COLO829 (cell line): Measurements from ENCODE around the gene CFAP74.
"Not testable (repeated sequence)": the region's sequence is repeated elsewhere in the genome, so short reads cannot be mapped to it uniquely, and the experiment has no call there.

Experiments used
- DNase-seq: peaks from one replicate; pipeline ENCODE4 v3.0.0; 2012; ENCODE audit warnings: low spot score

Gene CFAP74

DNA sequence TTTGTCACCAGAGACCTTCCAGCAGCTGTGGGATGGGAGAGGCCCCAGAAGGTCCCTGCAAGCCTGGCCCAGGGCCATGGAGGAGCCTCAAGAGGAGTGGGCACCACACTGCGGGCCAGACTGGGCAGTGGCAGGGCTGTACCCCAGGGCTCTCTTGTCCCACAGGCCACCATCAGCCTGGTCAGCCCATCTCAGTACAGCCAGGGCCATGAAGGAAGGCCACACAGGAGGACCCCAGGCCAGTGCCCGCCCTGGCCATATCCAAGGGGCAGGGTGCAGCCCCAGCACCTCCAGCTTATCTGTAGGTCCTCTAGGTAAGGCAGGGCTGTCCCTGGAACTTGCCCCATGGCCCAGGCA is 109.6 kb downstream of the CFAP74 start:
- DNase-seq, result no peak

DNA sequence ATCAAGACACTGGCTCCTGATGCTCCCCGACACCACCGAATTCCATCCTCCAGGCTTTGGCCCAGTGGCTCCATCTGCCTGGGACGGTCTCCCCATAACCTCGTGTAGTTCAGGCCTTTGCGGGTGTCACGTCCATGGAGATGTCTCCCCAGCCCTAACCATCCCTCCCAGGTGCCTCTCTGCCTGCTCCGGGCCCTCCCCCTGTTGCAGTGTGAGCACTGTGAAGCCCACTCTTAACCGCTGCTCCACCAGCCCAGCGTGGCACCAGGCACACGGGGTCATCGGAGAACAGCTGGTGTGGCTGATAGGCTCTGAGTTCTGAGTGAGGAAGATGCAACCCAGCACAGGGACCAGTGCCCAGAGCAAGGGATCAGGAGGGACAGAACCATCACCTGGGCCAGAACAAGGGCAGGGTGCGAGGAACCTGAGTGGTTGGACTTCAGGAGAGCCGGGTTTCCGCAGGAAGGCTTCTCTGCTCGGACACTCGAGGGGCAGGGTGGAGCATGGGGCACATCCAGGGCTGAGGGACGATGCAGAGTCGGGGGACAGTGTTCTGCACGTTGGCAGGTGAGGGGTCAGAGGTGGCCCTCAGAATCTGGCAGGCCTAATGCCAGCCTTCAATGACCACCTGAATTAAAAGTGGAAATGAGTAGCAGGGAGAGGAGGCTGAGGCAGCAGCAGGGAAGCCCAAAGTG is 110.1 kb downstream of the CFAP74 start:
- no peak for DNase-seq

- DNase-seq, result no peak
Measured at GRCh38 chr1:1892763-1893120, 110.8 kb downstream of the CFAP74 start.

GRCh38 chr1:1892079-1892762 is 111.4 kb downstream of the CFAP74 start:
- DNase-seq, result no peak

DNA sequence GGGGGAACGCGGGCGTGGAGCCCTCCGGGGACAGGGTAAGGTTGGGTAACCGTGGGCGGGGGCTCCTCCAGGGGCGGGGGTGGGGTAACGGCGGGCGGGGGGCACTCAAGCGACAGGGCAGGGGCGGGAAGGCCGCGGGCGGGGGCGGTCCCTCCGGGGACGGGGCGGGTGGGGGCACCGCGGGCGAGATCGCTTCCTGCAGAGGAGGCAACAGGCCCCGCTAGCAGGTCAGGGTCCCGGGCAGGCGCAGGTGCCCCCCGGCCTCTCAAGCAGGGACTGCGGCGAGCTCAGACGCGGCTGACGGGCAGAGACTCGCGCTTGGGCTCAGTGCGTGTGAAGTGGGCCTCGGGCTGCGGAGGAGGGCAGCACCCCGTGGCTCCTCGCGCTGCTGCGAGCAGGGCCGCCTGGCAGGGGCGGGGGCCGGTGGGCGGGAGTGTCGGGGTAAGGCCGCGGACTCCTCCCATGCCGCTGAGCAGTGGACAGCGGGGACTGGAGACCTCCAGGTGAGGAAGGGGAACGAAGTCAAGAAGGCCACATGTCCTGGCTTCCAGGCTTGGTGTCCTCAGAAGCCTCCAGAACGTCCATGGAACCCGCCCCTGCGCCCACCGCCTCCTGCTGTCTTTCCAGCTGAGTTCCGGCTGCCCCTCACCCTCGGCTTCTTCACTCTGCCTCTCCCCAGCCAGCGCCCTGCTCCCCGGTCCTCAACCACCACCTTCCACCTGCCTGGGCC is 112.1 kb downstream of the CFAP74 start:
- peak; percentile 48 for DNase-seq

DNA sequence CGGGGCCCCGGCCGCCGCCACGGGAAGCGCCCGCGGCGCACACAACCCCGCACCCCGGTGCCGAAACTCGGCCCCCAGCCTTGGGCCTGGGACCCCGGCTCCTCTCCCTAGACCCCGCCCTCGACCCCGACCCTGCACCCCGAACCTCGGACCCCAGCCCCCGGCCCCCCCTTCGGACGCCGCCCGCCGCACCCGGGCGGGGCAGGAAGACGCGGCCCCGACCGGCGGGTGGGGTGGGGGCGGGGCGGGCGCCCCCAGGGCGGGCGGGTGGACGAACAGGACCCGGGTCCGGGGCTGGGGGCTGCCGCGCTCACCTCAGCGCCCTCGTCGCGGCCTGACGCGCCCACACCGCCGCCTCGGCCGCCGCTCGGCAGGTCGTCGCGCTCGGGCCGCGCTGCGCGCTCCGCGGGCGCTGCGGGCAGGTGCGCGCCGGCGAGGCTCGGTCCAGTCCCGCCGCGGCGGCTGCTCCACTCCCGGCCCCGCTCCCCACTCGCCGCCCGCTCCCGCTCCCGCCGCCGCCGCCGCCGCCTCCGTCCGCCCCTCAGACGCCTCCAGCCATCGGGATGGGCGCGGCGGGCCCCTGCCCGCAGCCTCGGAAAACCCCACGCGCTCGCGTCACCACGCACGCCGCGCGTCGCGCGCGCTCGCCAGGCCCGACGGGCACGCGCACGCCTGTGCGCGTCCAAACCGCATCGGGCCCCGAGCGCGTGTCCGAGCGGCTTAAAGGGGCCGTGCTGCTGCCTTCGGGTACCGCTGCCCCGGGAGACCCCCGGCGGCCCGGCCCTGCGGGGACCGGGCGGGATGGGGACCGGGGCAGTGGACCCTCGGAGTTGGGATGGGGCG is 112.9 kb downstream of the CFAP74 start, which contains the start of gene GNB1:
TSS of gene GNB1 (minus strand) at position 582 of the 843 bp plus-strand sequence. CDS start 65,634 bp downstream, outside the sequence.
- peak; percentile 91 for DNase-seq

DNA sequence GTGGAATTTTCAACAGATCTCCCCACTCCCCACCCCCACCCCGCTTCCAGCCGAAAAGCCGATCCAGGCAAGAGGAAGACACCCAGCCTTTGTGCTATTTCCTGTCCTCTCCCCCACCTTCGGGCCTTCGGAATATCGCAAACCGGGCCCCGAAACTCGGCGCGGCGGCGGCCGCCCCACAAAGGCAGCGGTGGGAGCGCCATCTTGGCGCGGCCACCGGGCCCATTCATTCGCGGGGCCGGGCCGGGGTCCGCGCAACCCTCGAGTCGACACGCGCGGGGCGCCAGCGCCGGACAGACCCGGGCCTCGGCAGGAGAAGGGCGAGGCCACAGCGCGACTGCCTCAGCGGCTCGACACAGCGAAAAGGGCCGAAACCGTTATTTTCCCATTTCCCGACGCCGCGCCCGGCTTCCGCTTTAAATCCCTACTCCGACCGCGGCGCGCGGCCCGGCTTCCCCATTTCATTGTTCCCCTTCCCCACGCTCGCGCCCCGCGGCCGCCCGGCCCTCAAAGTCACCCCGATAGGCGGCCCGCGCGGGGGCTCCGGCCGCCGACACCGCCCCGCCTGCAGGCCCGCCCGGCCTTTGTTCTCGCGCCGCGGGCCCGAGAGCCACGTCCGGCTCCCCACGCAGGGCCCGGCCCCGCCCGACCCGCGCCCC is 113.6 kb downstream of the CFAP74 start:
- DNase-seq, result no peak

DNA sequence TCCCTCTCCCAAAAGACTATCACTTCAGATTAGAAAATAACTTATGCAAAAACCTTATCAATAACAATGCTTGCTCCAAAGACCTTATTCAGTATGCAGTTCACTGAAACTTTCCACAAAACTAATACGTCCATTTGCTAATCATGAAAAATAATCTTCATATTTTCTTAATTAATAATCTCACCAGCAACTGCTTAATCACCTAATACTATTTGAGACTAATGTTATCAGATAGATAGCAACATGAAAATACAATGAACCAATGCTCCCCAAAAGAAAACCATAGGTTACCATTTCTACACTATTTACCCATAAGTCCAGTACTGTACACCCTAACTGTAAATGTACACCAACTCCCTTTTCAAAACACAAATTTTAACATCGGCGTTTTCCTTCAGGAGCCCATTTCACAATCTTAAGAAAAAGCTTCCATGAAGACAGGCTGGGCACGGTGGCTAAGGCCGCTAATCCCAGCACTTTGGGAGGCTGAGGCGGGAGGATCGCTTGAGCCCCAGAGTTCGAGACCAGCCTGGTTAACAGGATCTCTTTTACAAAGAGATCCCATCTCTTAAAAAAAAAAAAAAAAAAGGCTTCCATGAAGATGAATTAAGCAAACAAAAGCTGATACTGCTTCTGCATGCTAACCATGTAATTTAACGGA is 114.4 kb downstream of the CFAP74 start:
- DNase-seq, result no peak

DNA sequence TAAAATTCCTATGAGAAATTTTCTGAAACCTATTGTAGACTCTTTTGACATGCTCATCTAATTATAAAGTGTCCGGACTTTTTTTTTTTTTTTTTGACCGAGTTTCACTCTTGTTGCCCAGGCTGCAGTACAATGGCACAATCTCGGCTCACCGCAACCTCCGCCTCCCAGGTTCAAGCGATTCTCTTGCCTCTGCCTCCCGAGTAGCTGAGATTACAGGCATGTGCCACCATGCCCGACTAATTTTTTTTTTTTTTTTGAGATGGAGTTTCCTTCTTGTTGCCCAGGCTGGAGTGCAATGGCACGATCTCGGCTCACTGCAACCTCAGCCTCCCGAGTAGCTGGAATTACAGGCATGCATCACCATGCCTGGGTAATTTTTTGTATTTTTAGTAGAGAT is 119.7 kb downstream of the CFAP74 start:
- not testable (repeated sequence) for DNase-seq

- no peak for DNase-seq
Measured at GRCh38 chr1:1883092-1883873, 120.3 kb downstream of the CFAP74 start.

DNA sequence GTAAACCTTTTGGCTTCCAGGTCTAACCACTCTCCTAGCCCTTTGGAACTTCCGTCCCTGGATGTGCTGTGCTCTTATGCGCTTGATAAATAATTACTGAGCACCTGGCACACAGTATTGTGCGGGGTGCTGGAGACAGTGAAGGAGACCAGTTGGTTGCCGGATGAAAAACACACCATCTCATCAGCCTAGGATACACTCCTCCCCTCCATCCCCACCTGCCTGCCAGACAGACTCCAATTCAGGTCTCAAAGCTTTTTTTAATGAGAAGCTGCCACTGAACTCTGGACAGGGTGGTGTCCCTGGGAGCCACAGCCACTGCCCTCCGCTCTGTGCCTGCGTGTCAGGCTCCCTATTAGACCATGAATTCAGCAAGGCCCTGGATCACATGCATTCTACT is 121.9 kb downstream of the CFAP74 start:
- no peak for DNase-seq

DNA sequence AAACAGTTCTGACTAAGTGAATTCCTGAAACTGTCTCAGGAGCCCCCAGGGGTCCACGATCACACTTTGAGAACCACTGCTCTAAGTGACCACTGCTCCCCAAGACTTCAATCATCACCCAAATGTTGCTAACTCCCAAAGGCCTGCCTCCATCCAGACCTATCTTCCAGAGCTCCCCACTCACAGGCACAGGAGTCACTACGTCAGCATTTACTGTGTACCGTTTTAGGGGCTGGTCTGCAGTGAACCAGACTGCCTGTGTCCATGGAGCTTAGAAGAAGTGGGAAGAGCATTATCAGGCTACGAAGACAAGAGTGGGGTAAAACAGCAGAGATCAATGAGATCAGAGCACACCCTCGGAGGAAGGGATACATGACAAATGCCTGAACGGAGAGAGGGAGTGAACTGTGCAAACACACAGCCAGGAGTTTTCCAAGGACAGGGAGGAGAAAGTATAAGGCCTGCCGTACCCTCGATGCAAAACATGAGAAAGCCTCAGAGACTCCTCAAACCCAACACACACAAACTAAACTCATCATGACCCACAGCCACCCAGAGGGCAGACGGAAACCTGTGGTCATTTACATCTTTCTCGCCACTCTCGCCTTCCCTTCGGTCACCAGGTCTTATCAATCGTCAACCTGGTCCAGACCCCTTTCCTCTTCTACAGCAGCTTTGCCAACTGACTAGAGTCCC is 122.8 kb downstream of the CFAP74 start:
- DNase-seq, result no peak

- no peak for DNase-seq
Measured at GRCh38 chr1:1879942-1880341, 123.6 kb downstream of the CFAP74 start.

DNA sequence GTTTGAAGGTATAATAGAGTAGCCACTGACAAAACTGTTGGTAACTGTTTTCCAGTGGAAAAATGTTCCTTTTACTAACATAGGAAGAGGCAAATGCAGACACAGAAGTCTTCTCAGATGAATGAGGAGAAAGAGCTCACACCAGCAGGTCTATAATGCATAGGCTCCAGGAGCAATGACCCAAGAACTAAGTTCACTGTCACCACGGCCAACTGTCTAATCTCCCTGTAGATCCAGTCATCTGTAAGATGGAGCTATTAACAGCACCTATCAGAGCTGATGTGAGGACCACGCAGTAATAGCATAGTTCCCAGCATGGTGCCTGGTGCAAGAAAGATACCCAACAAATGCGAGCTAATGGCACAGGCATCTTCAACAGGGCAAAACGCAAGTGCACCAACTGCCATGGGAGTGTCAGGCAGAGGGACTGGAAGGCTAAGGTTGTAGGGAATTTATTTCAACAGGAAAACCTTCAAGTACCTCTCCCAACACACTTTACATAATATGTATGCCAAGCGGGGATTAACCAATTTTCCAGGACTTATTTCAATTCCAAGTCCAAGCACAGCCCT is 125.6 kb downstream of the CFAP74 start:
- DNase-seq, result no peak

DNA sequence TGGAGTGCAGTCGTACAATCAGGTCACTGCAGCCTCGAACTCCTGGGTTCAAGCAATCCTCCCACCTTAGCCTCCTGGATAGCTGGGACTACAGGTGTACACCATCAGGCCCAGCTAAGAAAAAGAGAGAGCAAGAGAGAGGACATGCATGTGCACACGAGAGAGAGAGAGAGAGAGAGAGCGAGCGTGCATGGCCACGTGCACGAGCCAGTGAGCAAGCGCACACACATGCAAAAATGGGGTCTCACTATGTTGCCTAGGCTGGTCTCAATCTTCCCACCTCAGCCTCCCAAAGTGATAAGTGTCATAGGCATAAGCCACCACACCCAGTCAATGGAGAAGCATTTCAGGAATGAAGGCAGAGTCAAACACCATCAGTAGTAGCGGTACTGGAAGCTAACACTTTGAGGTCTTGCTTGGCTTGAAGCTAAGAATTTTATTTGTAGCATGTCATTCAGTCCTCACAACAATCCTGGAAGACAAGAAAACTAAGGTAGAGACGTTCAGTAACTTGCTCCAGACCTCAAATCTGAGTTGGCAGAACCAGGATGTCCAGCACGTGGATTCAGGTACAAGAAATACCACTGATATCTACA is 127.2 kb downstream of the CFAP74 start:
- no peak for DNase-seq

- DNase-seq, result no peak
Measured at GRCh38 chr1:1875932-1876331, 127.7 kb downstream of the CFAP74 start.

DNA sequence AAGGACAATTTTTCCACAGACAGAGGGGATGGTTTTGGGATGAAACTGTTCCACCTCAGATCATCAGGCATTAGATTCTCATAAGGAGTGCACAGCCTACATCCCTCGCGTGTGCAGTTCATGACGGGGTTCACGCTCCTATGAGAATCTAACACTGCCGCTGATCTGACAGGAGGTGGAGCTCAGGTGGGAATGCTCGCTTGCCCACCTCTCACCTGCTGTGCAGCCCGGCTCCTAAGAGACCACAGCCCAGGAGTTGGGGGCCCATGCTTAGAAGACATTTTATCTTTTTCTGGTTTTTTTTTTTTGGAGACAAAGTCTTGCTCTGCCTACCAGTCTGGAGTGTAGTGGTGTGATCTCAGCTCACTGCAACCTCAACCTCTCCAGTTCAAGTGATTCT is 128.7 kb downstream of the CFAP74 start:
- no peak for DNase-seq

GRCh38 chr1:1873186-1873585 is 130.4 kb downstream of the CFAP74 start:
- DNase-seq, result peak; percentile 34
